Keratinocyte (primary cell): ENCODE results near the gene VRK1.

Source experiments
- EZH2 ChIP-seq: IDR thresholded peaks from one replicate; pipeline ENCODE4 v1.6.1; 2012; ENCODE audit warnings: inconsistent platforms, mild to moderate bottlenecking, low read length, moderate library complexity
- TF ChIP-seq, protein P1 (sequence below), 3 experiments: IDR thresholded peaks in 1 of 3; conservative IDR thresholded peaks in 1 of 3; optimal IDR thresholded peaks in 1 of 3; 2 replicates in 2 of 3; 3 replicates in 1 of 3; pipeline versions ENCODE3 to v1.5.1; 2011; ENCODE audit warnings: low read length in 3 of 3, mild to moderate bottlenecking in 3 of 3, moderate library complexity in 2 of 3, control low read depth in 1 of 3, inconsistent platforms in 1 of 3; ENCODE audit not compliant: insufficient read depth in 2 of 3; ENCODE audit errors: extremely low read depth in 1 of 3

DNA sequence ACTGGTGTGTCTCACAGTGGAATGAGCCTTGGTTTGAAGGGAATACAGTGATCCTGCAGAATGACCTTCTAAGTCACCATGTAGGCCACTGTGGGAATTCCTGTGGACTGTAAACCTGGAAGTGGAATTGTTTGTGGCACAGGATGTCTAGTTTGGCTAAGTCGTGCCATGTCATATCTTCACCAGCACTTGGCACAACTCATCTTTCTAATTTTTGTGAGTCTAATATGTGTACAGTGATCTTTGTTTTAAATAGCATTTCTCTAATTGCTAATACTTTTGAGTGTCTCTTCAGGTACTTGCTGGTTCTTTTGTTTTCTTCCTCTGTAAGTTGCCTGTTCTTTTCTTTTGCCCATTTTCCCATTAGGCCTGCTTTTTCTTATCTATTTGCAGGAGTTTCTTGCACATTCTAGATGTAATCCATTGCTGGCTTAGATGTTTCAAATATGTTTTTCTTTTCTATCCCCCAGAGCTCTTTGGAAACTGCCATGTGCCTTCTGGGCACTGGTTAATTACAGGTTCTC lies 112.7 kb downstream of the VRK1 start:
- TF ChIP-seq, protein P1, sequence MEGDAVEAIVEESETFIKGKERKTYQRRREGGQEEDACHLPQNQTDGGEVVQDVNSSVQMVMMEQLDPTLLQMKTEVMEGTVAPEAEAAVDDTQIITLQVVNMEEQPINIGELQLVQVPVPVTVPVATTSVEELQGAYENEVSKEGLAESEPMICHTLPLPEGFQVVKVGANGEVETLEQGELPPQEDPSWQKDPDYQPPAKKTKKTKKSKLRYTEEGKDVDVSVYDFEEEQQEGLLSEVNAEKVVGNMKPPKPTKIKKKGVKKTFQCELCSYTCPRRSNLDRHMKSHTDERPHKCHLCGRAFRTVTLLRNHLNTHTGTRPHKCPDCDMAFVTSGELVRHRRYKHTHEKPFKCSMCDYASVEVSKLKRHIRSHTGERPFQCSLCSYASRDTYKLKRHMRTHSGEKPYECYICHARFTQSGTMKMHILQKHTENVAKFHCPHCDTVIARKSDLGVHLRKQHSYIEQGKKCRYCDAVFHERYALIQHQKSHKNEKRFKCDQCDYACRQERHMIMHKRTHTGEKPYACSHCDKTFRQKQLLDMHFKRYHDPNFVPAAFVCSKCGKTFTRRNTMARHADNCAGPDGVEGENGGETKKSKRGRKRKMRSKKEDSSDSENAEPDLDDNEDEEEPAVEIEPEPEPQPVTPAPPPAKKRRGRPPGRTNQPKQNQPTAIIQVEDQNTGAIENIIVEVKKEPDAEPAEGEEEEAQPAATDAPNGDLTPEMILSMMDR (optimal IDR thresholded peaks at IDR 0.05 in 1 of 3, IDR thresholded peaks at IDR 0.05 in 1 of 3, conservative IDR thresholded peaks at IDR 0.05 in 1 of 3; ENCODE audit: extremely low read depth in 1 of 3, insufficient read depth in 2 of 3, low read length in 3 of 3): no peak
- no peak for TF ChIP-seq EZH2
